ENCODE measurements around the gene TRAF7. TPM values are rescaled to one million over a fixed set of nuclear protein-coding genes. Genes with fewer than 3 reads are reported as not detected.
A peak's percentile ranks its signal among the peaks of the same experiment; 100 is the strongest.
"Not testable (repeated sequence)": the region's sequence is repeated elsewhere in the genome, so short reads cannot be mapped to it uniquely, and the experiment has no call there.

Gene TRAF7
- total RNA-seq, 1 experiment from 2014 or later, result 160 TPM

- TF ChIP-seq ZNF274 (IDR thresholded peaks at IDR 0.05; ENCODE audit: low read depth, low read length), result no peak
Measured at GRCh38 chr16:2115591-2115973, 40.0 kb upstream of the TRAF7 start (continued).

- H3K4me2 ChIP-seq (ENCODE audit: low read length); H3K9ac ChIP-seq (ENCODE audit: low read length); H3K79me2 ChIP-seq (ENCODE audit: insufficient read depth, low read length); intact Hi-C loops (cut with micrococcal nuclease); RAD21 ChIA-PET (ENCODE audit: low non-redundant PET in 1 of 2, low total read pairs in 2 of 2, uncharacterized antibody in 2 of 2, unreplicated experiment in 2 of 2); H3K4me3 ChIP-seq (replicated peaks in 1 of 2; ENCODE audit: low read depth in 1 of 2, low read length in 2 of 2); ATAC-seq; CTCF ChIA-PET; H3K27ac ChIP-seq (ENCODE audit: low read depth, low read length); BruUV-seq (replicated peaks); H2AFZ ChIP-seq (ENCODE audit: low read depth, low read length, poor library complexity, severe bottlenecking); H3K4me1 ChIP-seq (ENCODE audit: control insufficient read depth in 1 of 2, insufficient read depth in 2 of 2, low read length in 2 of 2); DNase-seq (ENCODE audit: low read depth, low spot score); H3K9me3 ChIP-seq (ENCODE audit: control insufficient read depth in 1 of 2, insufficient read depth in 1 of 2, low read depth in 1 of 2, low read length in 2 of 2); H3K9me2 ChIP-seq (ENCODE audit: insufficient read depth); H3K36me3 ChIP-seq (ENCODE audit: control insufficient read depth in 1 of 2, insufficient read depth in 2 of 2, low read length in 2 of 2); H4K20me1 ChIP-seq (ENCODE audit: insufficient read depth); H3K27me3 ChIP-seq (ENCODE audit: insufficient read depth, low read length); POLR2A ChIA-PET: not testable (repeated sequence)
Measured at GRCh38 chr16:2116428-2116827, 39.2 kb upstream of the TRAF7 start.

DNA sequence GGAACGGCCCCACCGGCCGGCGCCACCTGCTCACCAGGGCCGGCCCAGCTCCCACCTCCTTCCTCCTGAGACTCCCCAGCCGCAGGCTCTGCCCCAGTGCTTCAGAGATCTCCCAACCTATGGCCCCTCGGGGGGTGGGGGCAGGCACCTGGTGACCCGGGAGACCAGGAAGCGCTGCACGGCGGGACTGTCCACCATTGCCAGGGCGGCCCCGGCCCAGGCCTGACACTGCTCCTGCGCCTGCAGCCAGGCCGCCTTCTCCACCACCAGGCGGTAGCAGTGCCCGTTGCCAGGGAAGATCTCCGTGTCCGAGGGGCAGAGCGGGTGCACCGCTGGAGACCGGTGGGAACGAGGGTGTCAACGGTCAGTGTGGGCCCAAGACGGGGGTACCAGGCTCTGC, 38.2 kb upstream of the TRAF7 start:
- H3K36me3 ChIP-seq (ENCODE audit: control insufficient read depth in 1 of 2, insufficient read depth in 2 of 2, low read length in 2 of 2); RAD21 ChIA-PET (ENCODE audit: low non-redundant PET in 1 of 2, low total read pairs in 2 of 2, uncharacterized antibody in 2 of 2, unreplicated experiment in 2 of 2); H3K9ac ChIP-seq (ENCODE audit: low read length); H3K27ac ChIP-seq (ENCODE audit: low read depth, low read length); H3K4me2 ChIP-seq (ENCODE audit: low read length); H2AFZ ChIP-seq (ENCODE audit: low read depth, low read length, poor library complexity, severe bottlenecking); H3K4me1 ChIP-seq (ENCODE audit: control insufficient read depth in 1 of 2, insufficient read depth in 2 of 2, low read length in 2 of 2); intact Hi-C loops (cut with micrococcal nuclease); ATAC-seq; H3K9me2 ChIP-seq (ENCODE audit: insufficient read depth); BruUV-seq (replicated peaks); H3K9me3 ChIP-seq (ENCODE audit: control insufficient read depth in 1 of 2, insufficient read depth in 1 of 2, low read depth in 1 of 2, low read length in 2 of 2); DNase-seq (ENCODE audit: low read depth, low spot score); CTCF ChIA-PET; POLR2A ChIA-PET; H3K4me3 ChIP-seq (replicated peaks in 1 of 2; ENCODE audit: low read depth in 1 of 2, low read length in 2 of 2); H3K27me3 ChIP-seq (ENCODE audit: insufficient read depth, low read length); H4K20me1 ChIP-seq (ENCODE audit: insufficient read depth): not testable (repeated sequence)
- H3K79me2 ChIP-seq (ENCODE audit: insufficient read depth, low read length), result peaks cover 11% of the 10 kb centered on the region; the same call in 1 of the 2 replicates

DNA sequence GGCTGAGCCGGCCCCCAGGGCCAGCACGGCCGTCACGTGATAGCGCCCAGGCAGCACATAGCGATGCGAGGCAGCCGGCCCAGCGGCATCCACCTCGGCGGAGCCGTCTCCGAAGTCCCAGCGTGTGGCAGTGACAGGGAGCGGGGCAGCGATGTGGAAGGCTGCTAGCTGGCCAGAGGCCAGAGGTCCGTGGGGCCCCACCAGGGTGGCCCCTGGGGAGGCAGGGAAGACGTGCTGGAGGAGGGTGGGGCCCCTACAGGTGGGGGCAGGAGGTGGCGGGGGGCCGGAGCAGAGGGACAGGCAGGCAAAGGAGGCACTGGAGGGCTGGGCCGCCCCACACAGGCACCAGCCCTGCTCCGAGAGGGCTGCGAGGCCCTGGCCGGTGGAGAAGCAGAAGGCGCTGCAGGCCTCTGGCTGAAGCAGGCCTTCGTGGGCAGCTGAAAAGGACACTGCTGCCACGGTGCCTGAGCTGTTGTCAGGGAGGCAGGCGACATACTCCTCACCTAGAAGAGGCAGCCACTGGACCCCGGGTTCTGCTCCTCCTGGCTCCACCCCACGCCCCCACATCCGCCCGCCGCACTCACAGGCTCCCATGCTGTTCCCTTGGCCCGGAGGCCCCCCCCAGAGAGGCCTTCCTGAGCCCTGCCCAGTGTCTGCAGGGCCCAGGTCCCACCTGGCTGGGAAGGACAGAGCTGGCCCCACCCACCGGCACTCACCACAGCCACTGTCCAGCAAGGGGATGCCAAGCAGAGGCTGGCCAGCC, 37.4 kb upstream of the TRAF7 start:
- BruUV-seq (replicated peaks), result TSS peak; percentile 21
- H3K9me2 ChIP-seq (ENCODE audit: insufficient read depth); ATAC-seq; H3K4me2 ChIP-seq (ENCODE audit: low read length); H3K27me3 ChIP-seq (ENCODE audit: insufficient read depth, low read length); H3K9ac ChIP-seq (ENCODE audit: low read length); H3K4me1 ChIP-seq (ENCODE audit: control insufficient read depth in 1 of 2, insufficient read depth in 2 of 2, low read length in 2 of 2); H4K20me1 ChIP-seq (ENCODE audit: insufficient read depth); H3K9me3 ChIP-seq (ENCODE audit: control insufficient read depth in 1 of 2, insufficient read depth in 1 of 2, low read depth in 1 of 2, low read length in 2 of 2); H3K36me3 ChIP-seq (ENCODE audit: control insufficient read depth in 1 of 2, insufficient read depth in 2 of 2, low read length in 2 of 2); CTCF ChIA-PET; H3K27ac ChIP-seq (ENCODE audit: low read depth, low read length); DNase-seq (ENCODE audit: low read depth, low spot score); H2AFZ ChIP-seq (ENCODE audit: low read depth, low read length, poor library complexity, severe bottlenecking); RAD21 ChIA-PET (ENCODE audit: low non-redundant PET in 1 of 2, low total read pairs in 2 of 2, uncharacterized antibody in 2 of 2, unreplicated experiment in 2 of 2); H3K4me3 ChIP-seq (replicated peaks in 1 of 2; ENCODE audit: low read depth in 1 of 2, low read length in 2 of 2); POLR2A ChIA-PET; intact Hi-C loops (cut with micrococcal nuclease): not testable (repeated sequence)
- peaks cover 13% of the 10 kb centered on the region; the same call in 1 of the 2 replicates for H3K79me2 ChIP-seq (ENCODE audit: insufficient read depth, low read length)

- intact Hi-C loops (cut with micrococcal nuclease); H3K9ac ChIP-seq (ENCODE audit: low read length); H3K9me2 ChIP-seq (ENCODE audit: insufficient read depth); H3K36me3 ChIP-seq (ENCODE audit: control insufficient read depth in 1 of 2, insufficient read depth in 2 of 2, low read length in 2 of 2); H3K4me2 ChIP-seq (ENCODE audit: low read length); H3K27ac ChIP-seq (ENCODE audit: low read depth, low read length); H3K4me3 ChIP-seq (replicated peaks in 1 of 2; ENCODE audit: low read depth in 1 of 2, low read length in 2 of 2); H3K27me3 ChIP-seq (ENCODE audit: insufficient read depth, low read length); DNase-seq (ENCODE audit: low read depth, low spot score); H3K9me3 ChIP-seq (ENCODE audit: control insufficient read depth in 1 of 2, insufficient read depth in 1 of 2, low read depth in 1 of 2, low read length in 2 of 2); H3K4me1 ChIP-seq (ENCODE audit: control insufficient read depth in 1 of 2, insufficient read depth in 2 of 2, low read length in 2 of 2); BruUV-seq (replicated peaks); POLR2A ChIA-PET; H2AFZ ChIP-seq (ENCODE audit: low read depth, low read length, poor library complexity, severe bottlenecking); RAD21 ChIA-PET (ENCODE audit: low non-redundant PET in 1 of 2, low total read pairs in 2 of 2, uncharacterized antibody in 2 of 2, unreplicated experiment in 2 of 2); CTCF ChIA-PET; H4K20me1 ChIP-seq (ENCODE audit: insufficient read depth): not testable (repeated sequence)
- peaks cover 27% of the 10 kb centered on the region; the same call in 1 of the 2 replicates for H3K79me2 ChIP-seq (ENCODE audit: insufficient read depth, low read length)
- peak; percentile 42 for ATAC-seq
Measured at GRCh38 chr16:2121325-2121724, 34.3 kb upstream of the TRAF7 start.
